ENCODE results near the gene ACOT8. TPM values are rescaled to one million over a fixed set of nuclear protein-coding genes. Genes with fewer than 3 reads are reported as not detected.

ACOT8 gene
- polyA plus RNA-seq, 3 donors: 40.9 to 52.4 (median 44.6) TPM

DNA sequence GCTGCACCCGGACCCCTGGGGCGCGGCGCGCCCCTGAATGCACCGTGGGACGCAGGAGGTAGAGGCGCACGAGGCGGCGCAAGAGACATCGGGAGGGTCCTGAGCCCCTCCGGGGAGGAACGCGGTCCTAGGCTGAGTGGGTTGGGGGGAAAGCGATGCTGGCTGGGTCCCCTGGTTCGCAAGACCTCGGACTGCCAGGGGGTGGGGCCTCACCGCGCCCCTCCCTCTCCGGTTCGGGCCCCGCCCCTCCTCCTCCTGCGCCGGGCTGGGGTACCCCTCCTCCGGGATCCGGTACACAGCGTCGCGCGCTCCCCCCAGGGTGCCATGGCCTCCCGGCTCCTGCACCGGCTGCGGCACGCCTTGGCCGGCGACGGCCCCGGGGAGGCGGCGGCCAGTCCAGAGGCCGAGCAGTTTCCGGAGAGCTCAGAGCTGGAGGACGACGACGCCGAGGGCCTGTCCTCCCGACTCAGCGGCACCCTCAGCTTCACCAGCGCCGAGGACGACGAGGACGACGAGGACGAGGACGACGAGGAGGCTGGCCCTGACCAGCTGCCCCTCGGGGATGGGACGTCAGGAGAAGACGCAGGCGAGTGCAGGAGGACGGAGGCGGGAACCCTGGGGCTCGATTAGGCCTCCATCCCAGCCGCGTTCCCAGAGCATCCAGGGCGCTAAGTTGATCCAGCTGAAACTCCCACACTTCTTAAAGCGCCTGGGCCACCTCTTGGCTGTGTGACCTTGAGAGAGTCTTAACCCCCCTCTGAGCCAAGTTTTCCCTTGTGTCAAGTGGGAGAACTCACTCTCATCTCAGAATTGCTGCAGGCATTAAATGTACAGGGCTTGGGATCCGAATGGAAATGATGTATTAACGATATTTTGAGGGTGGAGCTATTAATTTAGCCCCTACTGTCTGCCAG, 23.1 kb downstream of the ACOT8 start:
- peaks cover 14% of the 10 kb centered on the region for H3K79me2 ChIP-seq (ENCODE audit: insufficient read depth, low read length)
- peaks cover 49 to 58% of the 10 kb centered on the region in 2 donors for H3K4me1 ChIP-seq (ENCODE audit: control insufficient read depth in 1 of 2, insufficient read depth in 2 of 2, low read length in 2 of 2)
- no peaks in the 10 kb centered on the region for H3K9me3 ChIP-seq (replicated peaks in 1 of 2; ENCODE audit: control insufficient read depth in 1 of 2, insufficient read depth in 1 of 2, low read length in 2 of 2)
- H2AFZ ChIP-seq (ENCODE audit: insufficient read depth, low read depth, low read length, poor library complexity, severe bottlenecking): peak overlapping the region; percentile 87
- H3K9ac ChIP-seq (ENCODE audit: insufficient read depth, low read length, poor library complexity, severe bottlenecking): peak overlapping the region; percentile 83
- H3K27me3 ChIP-seq (ENCODE audit: control insufficient read depth in 2 of 2, insufficient read depth in 2 of 2, low read length in 2 of 2): no peaks in the 10 kb centered on the region
- intact Hi-C loops (cut with micrococcal nuclease): no loop called here
- WGBS (ENCODE audit: insufficient coverage): 7% methylated on average over 66 of the region's 71 CpGs
- H3K4me3 ChIP-seq (replicated peaks in 1 of 3; ENCODE audit: low read depth in 2 of 3, low read length in 3 of 3): peak overlapping the region; percentile 73 to 84 (median 76)
- TF ChIP-seq, protein P1, sequence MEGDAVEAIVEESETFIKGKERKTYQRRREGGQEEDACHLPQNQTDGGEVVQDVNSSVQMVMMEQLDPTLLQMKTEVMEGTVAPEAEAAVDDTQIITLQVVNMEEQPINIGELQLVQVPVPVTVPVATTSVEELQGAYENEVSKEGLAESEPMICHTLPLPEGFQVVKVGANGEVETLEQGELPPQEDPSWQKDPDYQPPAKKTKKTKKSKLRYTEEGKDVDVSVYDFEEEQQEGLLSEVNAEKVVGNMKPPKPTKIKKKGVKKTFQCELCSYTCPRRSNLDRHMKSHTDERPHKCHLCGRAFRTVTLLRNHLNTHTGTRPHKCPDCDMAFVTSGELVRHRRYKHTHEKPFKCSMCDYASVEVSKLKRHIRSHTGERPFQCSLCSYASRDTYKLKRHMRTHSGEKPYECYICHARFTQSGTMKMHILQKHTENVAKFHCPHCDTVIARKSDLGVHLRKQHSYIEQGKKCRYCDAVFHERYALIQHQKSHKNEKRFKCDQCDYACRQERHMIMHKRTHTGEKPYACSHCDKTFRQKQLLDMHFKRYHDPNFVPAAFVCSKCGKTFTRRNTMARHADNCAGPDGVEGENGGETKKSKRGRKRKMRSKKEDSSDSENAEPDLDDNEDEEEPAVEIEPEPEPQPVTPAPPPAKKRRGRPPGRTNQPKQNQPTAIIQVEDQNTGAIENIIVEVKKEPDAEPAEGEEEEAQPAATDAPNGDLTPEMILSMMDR (IDR thresholded peaks at IDR 0.05): no peak
- H3K27me3 Mint-ChIP-seq (ENCODE audit: low read depth in 3 of 3): no peaks in the 10 kb centered on the region
- H3K36me3 ChIP-seq (replicated peaks in 1 of 2; ENCODE audit: control insufficient read depth in 1 of 2, insufficient read depth in 2 of 2, low read length in 2 of 2): peaks cover 0 to 24% of the 10 kb centered on the region in 2 donors
- peaks cover 56% of the 10 kb centered on the region for H3K4me1 Mint-ChIP-seq
- peaks cover 12 to 35% of the 10 kb centered on the region in 2 donors for H3K36me3 Mint-ChIP-seq
- H3K4me3 Mint-ChIP-seq: peak overlapping the region; percentile 80 to 88
- H3K9me3 Mint-ChIP-seq: peaks cover 0 to 1% (median 0%) of the 10 kb centered on the region in 7 donors
- DNase-seq: peak in 2 of 3 donors; percentile 30 to 39
- peak overlapping the region; percentile 92 for H3K4me2 ChIP-seq (replicated peaks; ENCODE audit: extremely low read depth, low read length, poor library complexity, severe bottlenecking)
- H4K20me1 ChIP-seq (ENCODE audit: insufficient read depth, low read length): peaks cover 3% of the 10 kb centered on the region
- H3K27ac ChIP-seq (ENCODE audit: low read depth in 1 of 2, low read length in 2 of 2): peak overlapping the region; percentile 82 to 95
- peak overlapping the region; percentile 63 to 97 (median 88) for H3K27ac Mint-ChIP-seq

DNA sequence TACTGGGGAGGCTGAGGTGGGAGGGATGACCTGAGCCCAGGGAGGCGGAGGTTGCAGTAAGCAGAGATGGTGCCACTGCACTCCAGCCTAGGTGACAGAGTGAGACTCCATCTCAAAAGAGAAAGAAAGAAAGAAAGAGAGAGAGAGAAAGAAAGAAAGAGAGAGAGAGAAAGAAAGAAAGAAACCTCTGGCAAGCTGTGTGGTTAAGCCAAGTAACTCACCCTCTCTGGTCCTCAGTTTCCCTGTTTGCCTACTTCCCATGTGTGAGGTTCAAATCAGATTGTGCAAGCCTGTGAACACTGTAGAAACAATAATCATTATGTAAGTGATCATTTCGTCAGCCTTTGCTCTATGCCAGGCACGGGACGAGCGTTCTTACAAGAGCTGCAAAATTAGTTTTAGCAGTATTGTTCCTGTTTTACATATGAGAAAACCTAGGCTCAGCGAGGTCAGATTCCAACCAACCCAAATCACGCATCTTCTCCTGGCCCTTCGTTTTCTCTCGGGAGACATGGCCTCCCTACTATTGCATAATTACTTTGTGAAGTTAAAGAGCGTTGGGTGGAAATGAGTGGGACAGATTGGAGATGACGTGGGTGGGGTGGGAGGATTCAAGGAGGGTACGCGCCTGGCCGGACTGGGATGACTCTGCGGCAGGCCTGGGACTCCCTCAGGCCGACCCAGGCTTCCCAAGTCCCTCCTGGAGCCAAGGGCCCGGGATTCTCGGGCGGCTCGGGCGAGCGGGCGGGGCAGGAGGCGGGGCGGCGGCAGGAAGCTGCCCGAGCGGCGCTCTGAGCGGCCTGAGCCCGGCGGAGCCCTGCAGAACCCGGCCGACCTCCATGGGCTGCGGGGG, 23.9 kb downstream of the ACOT8 start, which contains the start of gene SNX21:
Gene SNX21, plus strand, starts transcription at position 770 of the 853 bp plus-strand sequence. CDS start 121 bp downstream, outside the sequence.
- Histone ChIP-seq H3K4me1 (ENCODE audit: control insufficient read depth in 1 of 2, insufficient read depth in 2 of 2, low read length in 2 of 2) (peaks cover 49 to 58% of the 10 kb centered on the region in 2 donors), H3K9ac (ENCODE audit: insufficient read depth, low read length, poor library complexity, severe bottlenecking) (peak within 1 kb of the TSS; percentile 83), H3K4me2 (replicated peaks; ENCODE audit: extremely low read depth, low read length, poor library complexity, severe bottlenecking) (peak within 1 kb of the TSS; percentile 92), H3K4me3 (replicated peaks in 1 of 3; ENCODE audit: low read depth in 2 of 3, low read length in 3 of 3) (peak within 1 kb of the TSS; percentile 73 to 84 (median 76)), H3K27me3 (ENCODE audit: control insufficient read depth in 2 of 2, insufficient read depth in 2 of 2, low read length in 2 of 2) (no peaks in the 10 kb centered on the region), H3K27ac (ENCODE audit: low read depth in 1 of 2, low read length in 2 of 2) (peak within 1 kb of the TSS; percentile 82 to 95), H3K36me3 (replicated peaks in 1 of 2; ENCODE audit: control insufficient read depth in 1 of 2, insufficient read depth in 2 of 2, low read length in 2 of 2) (peaks cover 0 to 17% of the 10 kb centered on the region in 2 donors), H3K9me3 (replicated peaks in 1 of 2; ENCODE audit: control insufficient read depth in 1 of 2, insufficient read depth in 1 of 2, low read length in 2 of 2) (no peaks in the 10 kb centered on the region), H4K20me1 (ENCODE audit: insufficient read depth, low read length) (peaks cover 3% of the 10 kb centered on the region), H3K79me2 (ENCODE audit: insufficient read depth, low read length) (peaks cover 14% of the 10 kb centered on the region), H2AFZ (ENCODE audit: insufficient read depth, low read depth, low read length, poor library complexity, severe bottlenecking) (peak within 1 kb of the TSS; percentile 87)
- 4% methylated on average over 30 of the region's 35 CpGs for WGBS (ENCODE audit: insufficient coverage)
- Mint-ChIP-seq H3K27me3 (ENCODE audit: low read depth in 3 of 3) (no peaks in the 10 kb centered on the region), H3K27ac (peak within 1 kb of the TSS; percentile 88 to 97 (median 95)), H3K36me3 (peaks cover 9 to 26% of the 10 kb centered on the region in 2 donors), H3K4me1 (peaks cover 56% of the 10 kb centered on the region), H3K9me3 (peaks cover 0 to 1% (median 0%) of the 10 kb centered on the region in 7 donors), H3K4me3 (peak within 1 kb of the TSS; percentile 80 to 88)
- intact Hi-C loops (cut with micrococcal nuclease): no loop called here
- peak; percentile 79 to 92 (median 91) for DNase-seq
- TF ChIP-seq, protein P1 (IDR thresholded peaks at IDR 0.05): no peak

Measured in CD14-positive monocyte (primary cell).